Measurements from ENCODE around the gene CKB.

DNA sequence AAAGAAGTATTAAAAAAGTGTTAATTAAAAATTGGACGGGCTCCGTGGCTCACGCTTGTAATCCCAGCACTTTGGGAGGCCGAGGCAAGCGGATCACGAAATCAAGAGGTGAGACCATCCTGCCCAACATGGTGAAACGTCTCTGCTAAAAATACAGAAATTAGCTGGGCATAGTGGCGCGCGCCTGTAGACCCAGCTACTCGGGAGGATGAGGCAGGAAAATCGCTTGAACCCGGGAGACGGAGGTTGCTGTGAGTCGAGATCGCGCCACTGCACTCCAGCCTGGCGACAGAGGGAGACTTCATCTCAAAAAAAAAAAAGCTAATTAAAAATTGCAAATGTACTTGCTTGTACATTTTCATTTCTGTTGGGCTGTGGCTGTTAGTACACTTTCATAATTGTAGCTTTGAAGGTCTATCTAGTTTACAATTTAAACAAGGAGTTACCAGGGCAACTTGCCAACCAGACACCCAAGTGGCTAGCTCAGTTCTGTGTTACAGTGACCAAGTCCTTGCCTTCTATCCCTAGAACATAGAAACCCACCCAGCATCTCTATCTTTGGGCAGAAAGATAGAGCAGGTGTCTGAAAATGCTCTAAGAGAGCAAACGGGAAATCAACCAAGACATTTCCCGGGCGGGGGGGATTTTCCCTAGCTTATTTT lies 41.3 kb upstream of the CKB start:
- TF ChIP-seq, protein P1, sequence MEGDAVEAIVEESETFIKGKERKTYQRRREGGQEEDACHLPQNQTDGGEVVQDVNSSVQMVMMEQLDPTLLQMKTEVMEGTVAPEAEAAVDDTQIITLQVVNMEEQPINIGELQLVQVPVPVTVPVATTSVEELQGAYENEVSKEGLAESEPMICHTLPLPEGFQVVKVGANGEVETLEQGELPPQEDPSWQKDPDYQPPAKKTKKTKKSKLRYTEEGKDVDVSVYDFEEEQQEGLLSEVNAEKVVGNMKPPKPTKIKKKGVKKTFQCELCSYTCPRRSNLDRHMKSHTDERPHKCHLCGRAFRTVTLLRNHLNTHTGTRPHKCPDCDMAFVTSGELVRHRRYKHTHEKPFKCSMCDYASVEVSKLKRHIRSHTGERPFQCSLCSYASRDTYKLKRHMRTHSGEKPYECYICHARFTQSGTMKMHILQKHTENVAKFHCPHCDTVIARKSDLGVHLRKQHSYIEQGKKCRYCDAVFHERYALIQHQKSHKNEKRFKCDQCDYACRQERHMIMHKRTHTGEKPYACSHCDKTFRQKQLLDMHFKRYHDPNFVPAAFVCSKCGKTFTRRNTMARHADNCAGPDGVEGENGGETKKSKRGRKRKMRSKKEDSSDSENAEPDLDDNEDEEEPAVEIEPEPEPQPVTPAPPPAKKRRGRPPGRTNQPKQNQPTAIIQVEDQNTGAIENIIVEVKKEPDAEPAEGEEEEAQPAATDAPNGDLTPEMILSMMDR (IDR thresholded peaks at IDR 0.05), result no peak
- TF ChIP-seq POLR2A (IDR thresholded peaks at IDR 0.05), result no peak
- no peak for TF ChIP-seq POLR2AphosphoS5 (IDR thresholded peaks at IDR 0.05)
